ENCODE results near the gene RNF43.

- no peak for TF ChIP-seq CTCF (IDR thresholded peaks at IDR 0.05)
- TF ChIP-seq EZH2 (IDR thresholded peaks at IDR 0.05; ENCODE audit: borderline replicate concordance, insufficient read depth, low read depth, low read length, poor library complexity, severe bottlenecking) = no peak
These were observed 40.2 kb downstream of the RNF43 start for GRCh38 chr17:58377093-58377601.

Data from B cell (primary cell).